PFSK-1 (cell line): ENCODE measurements around the gene CHST11.

Experiments used
- FOXP2 ChIP-seq: optimal IDR thresholded peaks from 2 replicates; pipeline ENCODE3; 2011; ENCODE audit warnings: borderline replicate concordance, control low read depth, inconsistent platforms; ENCODE audit not compliant: insufficient read depth; ENCODE audit errors: extremely low read length, extremely low read depth
- POLR2AphosphoS5 ChIP-seq: IDR thresholded peaks from 2 replicates; pipeline ENCODE4 v1.6.1; 2012; ENCODE audit warnings: low read depth, mild to moderate bottlenecking, control low read depth, low read length, moderate library complexity
- SIN3A ChIP-seq: IDR thresholded peaks from 2 replicates; pipeline ENCODE4 v1.6.1; 2012; ENCODE audit warnings: mild to moderate bottlenecking, low read length, moderate library complexity, borderline replicate concordance; ENCODE audit not compliant: insufficient read depth
- TAF1 ChIP-seq: IDR thresholded peaks from 2 replicates; pipeline ENCODE4 v1.6.1; 2012; ENCODE audit warnings: low read length, control low read depth, borderline replicate concordance; ENCODE audit not compliant: insufficient read depth
- TF ChIP-seq, protein P1 (sequence below), 2 experiments: IDR thresholded peaks; 2 replicates each; pipeline versions ENCODE4 v1.6.1 to v1.8.0; 2011 to 2012; ENCODE audit warnings: low read depth in 2 of 2, low read length in 2 of 2, control low read depth in 1 of 2, inconsistent platforms in 1 of 2, mild to moderate bottlenecking in 1 of 2, moderate library complexity in 1 of 2; ENCODE audit not compliant: insufficient read depth in 1 of 2

DNA sequence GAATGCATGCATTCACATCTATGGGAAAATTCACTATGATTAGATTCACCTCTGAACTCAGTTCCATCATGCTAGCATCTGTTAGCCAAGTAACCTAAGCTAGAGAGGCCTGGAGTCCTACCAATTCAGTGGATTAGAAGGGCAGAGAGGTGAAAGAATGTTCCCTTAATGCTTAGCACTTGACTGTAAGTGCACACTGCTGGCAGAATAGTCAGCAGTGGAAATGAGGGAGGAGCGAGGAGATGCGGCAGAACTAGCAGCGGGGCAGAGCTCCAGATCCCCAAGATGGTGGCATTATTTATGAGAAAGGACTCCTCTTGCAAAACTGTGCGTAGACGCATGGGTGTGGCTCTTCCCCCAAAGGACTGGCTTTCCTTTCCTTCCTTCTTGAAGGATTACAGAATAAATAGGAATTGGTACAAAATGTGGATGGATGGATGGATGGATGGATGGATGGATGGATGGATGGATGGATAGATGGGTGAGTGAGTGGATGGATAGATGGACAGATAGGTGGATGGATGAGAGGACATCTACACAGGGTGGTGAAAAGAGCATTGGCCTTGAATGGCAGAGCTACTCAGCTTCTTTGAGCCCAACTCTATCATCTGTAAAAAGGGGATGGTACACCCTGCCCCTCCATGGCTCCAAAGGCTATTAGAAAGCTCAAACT lies 227.2 kb downstream of the CHST11 start:
- no peak for TF ChIP-seq POLR2AphosphoS5
- TF ChIP-seq TAF1, result no peak
- no peak for TF ChIP-seq FOXP2
- TF ChIP-seq, protein P1, sequence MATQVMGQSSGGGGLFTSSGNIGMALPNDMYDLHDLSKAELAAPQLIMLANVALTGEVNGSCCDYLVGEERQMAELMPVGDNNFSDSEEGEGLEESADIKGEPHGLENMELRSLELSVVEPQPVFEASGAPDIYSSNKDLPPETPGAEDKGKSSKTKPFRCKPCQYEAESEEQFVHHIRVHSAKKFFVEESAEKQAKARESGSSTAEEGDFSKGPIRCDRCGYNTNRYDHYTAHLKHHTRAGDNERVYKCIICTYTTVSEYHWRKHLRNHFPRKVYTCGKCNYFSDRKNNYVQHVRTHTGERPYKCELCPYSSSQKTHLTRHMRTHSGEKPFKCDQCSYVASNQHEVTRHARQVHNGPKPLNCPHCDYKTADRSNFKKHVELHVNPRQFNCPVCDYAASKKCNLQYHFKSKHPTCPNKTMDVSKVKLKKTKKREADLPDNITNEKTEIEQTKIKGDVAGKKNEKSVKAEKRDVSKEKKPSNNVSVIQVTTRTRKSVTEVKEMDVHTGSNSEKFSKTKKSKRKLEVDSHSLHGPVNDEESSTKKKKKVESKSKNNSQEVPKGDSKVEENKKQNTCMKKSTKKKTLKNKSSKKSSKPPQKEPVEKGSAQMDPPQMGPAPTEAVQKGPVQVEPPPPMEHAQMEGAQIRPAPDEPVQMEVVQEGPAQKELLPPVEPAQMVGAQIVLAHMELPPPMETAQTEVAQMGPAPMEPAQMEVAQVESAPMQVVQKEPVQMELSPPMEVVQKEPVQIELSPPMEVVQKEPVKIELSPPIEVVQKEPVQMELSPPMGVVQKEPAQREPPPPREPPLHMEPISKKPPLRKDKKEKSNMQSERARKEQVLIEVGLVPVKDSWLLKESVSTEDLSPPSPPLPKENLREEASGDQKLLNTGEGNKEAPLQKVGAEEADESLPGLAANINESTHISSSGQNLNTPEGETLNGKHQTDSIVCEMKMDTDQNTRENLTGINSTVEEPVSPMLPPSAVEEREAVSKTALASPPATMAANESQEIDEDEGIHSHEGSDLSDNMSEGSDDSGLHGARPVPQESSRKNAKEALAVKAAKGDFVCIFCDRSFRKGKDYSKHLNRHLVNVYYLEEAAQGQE (IDR thresholded peaks at IDR 0.05; ENCODE audit: insufficient read depth in 1 of 2, low read depth in 2 of 2, low read length in 2 of 2), result no peak
- no peak for TF ChIP-seq SIN3A
